ENCODE measurements around the gene KRTAP10-11.

DNA sequence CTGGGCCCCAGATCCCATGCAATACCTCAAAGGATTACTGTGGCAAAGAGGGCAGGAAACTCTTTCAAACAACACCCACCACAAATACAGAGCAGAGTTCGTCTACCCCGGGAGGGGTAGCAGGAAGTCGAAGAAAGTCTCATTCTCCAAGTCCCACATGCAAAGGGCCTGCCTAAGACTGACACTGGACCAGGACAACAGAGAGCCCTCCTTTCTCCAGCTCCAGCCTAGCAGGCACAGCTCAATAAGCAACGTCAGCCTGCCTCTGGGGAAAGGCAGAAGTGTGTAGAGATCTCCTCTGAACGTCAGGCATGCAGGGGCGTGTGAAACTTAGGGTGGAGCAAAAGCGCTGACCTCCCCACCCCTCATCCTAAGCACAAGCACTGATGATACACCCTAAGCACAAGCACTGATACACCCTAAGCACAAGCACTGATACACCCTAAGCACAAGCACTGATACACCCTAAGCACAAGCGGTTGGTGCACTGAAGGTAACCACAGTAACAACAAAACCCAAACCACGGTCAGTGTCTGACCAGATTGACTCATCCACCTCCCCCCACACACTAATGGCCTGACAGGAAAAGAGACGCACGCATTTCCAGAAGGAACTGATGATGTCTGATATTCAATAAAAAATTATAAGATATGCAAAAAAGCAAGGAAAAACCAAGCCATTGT is 12.8 kb downstream of the KRTAP10-11 start:
- TF ChIP-seq CTCF (IDR thresholded peaks at IDR 0.05), result no peak
- TF ChIP-seq EP300 (IDR thresholded peaks at IDR 0.05), result no peak
- no peak for TF ChIP-seq POLR2AphosphoS5 (IDR thresholded peaks at IDR 0.05)
- TF ChIP-seq POLR2A (IDR thresholded peaks at IDR 0.05), result no peak
